PFSK-1 (cell line): ENCODE data around the gene IL4I1.

ENCODE experiments used
- FOXP2 ChIP-seq: optimal IDR thresholded peaks from 2 replicates; pipeline ENCODE3; 2011; ENCODE audit warnings: borderline replicate concordance, control low read depth, inconsistent platforms; ENCODE audit not compliant: insufficient read depth; ENCODE audit errors: extremely low read length, extremely low read depth
- POLR2AphosphoS5 ChIP-seq: IDR thresholded peaks from 2 replicates; pipeline ENCODE4 v1.6.1; 2012; ENCODE audit warnings: low read depth, mild to moderate bottlenecking, control low read depth, low read length, moderate library complexity
- SIN3A ChIP-seq: IDR thresholded peaks from 2 replicates; pipeline ENCODE4 v1.6.1; 2012; ENCODE audit warnings: mild to moderate bottlenecking, low read length, moderate library complexity, borderline replicate concordance; ENCODE audit not compliant: insufficient read depth
- TAF1 ChIP-seq: IDR thresholded peaks from 2 replicates; pipeline ENCODE4 v1.6.1; 2012; ENCODE audit warnings: low read length, control low read depth, borderline replicate concordance; ENCODE audit not compliant: insufficient read depth
- TF ChIP-seq, protein P1 (sequence below), 2 experiments: IDR thresholded peaks; 2 replicates each; pipeline versions ENCODE4 v1.6.1 to v1.8.0; 2011 to 2012; ENCODE audit warnings: low read depth in 2 of 2, low read length in 2 of 2, control low read depth in 1 of 2, inconsistent platforms in 1 of 2, mild to moderate bottlenecking in 1 of 2, moderate library complexity in 1 of 2; ENCODE audit not compliant: insufficient read depth in 1 of 2

IL4I1 gene

GRCh38 chr19:49927526-49928264 lies 31.0 kb upstream of the IL4I1 start:
- TF ChIP-seq SIN3A, result no peak
- no peak for TF ChIP-seq POLR2AphosphoS5
- TF ChIP-seq, protein P1, sequence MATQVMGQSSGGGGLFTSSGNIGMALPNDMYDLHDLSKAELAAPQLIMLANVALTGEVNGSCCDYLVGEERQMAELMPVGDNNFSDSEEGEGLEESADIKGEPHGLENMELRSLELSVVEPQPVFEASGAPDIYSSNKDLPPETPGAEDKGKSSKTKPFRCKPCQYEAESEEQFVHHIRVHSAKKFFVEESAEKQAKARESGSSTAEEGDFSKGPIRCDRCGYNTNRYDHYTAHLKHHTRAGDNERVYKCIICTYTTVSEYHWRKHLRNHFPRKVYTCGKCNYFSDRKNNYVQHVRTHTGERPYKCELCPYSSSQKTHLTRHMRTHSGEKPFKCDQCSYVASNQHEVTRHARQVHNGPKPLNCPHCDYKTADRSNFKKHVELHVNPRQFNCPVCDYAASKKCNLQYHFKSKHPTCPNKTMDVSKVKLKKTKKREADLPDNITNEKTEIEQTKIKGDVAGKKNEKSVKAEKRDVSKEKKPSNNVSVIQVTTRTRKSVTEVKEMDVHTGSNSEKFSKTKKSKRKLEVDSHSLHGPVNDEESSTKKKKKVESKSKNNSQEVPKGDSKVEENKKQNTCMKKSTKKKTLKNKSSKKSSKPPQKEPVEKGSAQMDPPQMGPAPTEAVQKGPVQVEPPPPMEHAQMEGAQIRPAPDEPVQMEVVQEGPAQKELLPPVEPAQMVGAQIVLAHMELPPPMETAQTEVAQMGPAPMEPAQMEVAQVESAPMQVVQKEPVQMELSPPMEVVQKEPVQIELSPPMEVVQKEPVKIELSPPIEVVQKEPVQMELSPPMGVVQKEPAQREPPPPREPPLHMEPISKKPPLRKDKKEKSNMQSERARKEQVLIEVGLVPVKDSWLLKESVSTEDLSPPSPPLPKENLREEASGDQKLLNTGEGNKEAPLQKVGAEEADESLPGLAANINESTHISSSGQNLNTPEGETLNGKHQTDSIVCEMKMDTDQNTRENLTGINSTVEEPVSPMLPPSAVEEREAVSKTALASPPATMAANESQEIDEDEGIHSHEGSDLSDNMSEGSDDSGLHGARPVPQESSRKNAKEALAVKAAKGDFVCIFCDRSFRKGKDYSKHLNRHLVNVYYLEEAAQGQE (IDR thresholded peaks at IDR 0.05; ENCODE audit: insufficient read depth in 1 of 2, low read depth in 2 of 2, low read length in 2 of 2), result no peak
- TF ChIP-seq FOXP2, result no peak
- TF ChIP-seq TAF1, result no peak

GRCh38 chr19:49926515-49926914 lies 29.8 kb upstream of the IL4I1 start:
- TF ChIP-seq FOXP2, result no peak
- no peak for TF ChIP-seq POLR2AphosphoS5
- no peak for TF ChIP-seq TAF1
- TF ChIP-seq, protein P1 (IDR thresholded peaks at IDR 0.05; ENCODE audit: insufficient read depth in 1 of 2, low read depth in 2 of 2, low read length in 2 of 2), result no peak
- no peak for TF ChIP-seq SIN3A

- TF ChIP-seq TAF1 (no peak), SIN3A (no peak), FOXP2 (no peak), POLR2AphosphoS5 (no peak)
- TF ChIP-seq, protein P1 (IDR thresholded peaks at IDR 0.05; ENCODE audit: insufficient read depth in 1 of 2, low read depth in 2 of 2, low read length in 2 of 2), result no peak
These were observed 28.8 kb upstream of the IL4I1 start for GRCh38 chr19:49925486-49925885.

DNA sequence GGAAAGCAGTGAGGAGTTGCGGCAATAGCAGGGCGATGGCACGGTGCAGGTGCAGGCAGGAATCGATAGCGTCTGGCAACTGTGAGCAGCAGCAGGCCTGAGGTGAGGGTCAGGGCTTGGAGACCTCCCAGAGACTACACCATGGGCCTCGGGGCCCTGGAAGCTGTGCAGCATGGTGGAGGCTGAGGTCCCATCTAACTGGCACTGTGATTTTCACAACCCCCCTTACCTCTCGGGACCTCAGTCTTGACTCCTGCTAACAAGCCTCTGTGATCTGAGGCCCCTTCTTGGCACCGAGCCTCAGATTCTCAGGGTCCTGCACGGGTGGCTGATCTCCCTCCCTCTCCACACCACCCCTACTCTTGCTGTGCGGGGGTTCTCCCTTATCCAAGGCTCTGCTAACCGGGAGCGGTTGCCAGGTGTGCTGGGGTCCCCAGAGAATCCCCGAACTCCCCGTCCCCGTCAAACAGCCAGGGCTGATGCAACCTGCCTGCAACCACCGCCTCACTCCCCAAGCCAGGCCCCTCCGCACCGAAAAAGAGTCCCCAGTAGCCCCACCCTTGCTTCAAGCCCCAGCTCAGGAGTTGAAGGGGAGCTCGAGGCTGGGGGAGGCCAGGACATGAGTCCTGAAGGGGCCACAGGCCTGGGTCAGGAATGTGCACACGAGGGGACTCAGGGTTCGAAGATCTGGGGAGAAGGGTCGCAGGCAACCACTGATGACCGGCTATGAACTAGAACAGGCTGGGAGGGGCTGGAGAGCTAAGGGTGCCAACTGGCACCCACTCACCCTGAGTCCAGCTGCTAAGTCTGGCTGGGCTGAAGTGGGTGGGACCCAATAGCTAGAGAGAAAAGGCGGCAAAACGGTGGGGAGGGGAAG lies 27.6 kb upstream of the IL4I1 start:
- no peak for TF ChIP-seq POLR2AphosphoS5
- TF ChIP-seq SIN3A, result no peak
- TF ChIP-seq TAF1, result no peak
- TF ChIP-seq FOXP2, result no peak

DNA sequence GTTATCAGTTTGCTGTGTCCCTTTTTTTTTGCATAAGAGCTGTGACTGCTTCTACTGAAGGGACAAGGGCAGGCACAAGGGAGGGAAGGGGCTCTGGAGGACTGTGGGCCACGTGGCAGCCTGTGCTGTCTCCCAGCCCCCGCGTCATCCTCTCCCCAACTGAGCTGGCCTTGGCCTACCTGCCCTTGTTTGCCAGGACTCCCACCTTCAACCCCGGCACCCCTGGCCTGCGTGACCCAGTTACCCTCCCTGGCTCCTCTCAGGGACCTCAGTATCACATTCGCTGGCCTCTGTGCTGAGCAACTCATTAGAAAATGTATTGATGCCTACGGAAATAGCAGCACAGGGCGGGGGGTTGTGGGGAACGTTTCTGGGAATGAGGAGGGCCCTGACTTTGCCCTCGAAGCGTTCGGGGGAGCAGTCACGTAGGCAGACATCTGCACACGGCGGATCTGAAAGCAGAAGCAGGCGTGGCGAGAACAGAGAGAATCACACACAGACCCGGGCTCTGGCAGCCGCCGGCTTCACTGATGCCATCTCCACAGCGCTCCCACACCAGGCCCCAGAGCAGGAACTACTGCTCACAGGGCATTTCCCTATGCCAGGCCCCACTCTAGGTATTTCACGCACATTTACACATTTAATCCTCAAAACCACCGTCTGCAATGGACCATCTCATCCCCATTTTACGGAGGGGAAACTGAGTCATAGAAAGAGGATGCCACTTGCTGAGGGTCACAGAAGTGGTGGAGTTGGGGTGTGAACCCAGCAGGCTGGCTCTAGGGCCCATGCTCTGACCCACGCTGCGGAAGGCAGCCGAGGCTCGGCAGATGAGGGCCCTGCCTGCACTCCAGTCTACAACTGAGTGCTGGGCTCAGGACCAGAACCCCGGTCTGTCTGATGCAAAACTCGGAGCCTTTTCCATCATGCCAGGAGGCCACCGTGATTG lies 26.6 kb upstream of the IL4I1 start:
- TF ChIP-seq POLR2AphosphoS5 (no peak), SIN3A (no peak), FOXP2 (no peak), TAF1 (no peak)
- TF ChIP-seq, protein P1 (IDR thresholded peaks at IDR 0.05; ENCODE audit: insufficient read depth in 1 of 2, low read depth in 2 of 2, low read length in 2 of 2), result no peak
